HG03103 (cell line): ENCODE results near the gene AGPAT1.

Source experiments
- ATAC-seq: cut with Tn5 transposase; IDR thresholded peaks from one replicate; pipeline ENCODE4 v1.9.1; 2021; ENCODE audit warnings: low read depth; ENCODE audit not compliant: unreplicated experiment

The AGPAT1 gene

GRCh38 chr6:32127409-32127716 is 48.5 kb downstream of the AGPAT1 start:
- ATAC-seq, result no peak

DNA sequence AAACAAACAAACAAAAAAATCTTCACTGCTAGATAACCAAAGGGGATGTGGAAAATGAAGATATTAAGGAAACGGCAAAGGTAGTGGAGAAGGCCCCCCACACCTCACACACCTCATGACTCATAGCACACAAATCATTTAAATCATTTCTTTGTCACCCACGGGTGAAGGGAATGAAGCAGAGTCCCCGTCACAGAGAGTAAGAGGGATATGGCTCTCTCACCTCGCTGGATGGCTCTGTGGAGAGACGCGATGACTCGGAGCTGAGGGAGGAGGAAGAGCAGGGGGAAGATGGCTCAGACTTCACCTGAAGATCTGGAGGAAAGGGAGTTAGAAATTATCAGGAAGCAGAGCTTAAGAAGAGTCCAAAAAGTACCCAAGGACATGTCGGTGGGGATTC is 49.0 kb downstream of the AGPAT1 start:
- ATAC-seq, result no peak

DNA sequence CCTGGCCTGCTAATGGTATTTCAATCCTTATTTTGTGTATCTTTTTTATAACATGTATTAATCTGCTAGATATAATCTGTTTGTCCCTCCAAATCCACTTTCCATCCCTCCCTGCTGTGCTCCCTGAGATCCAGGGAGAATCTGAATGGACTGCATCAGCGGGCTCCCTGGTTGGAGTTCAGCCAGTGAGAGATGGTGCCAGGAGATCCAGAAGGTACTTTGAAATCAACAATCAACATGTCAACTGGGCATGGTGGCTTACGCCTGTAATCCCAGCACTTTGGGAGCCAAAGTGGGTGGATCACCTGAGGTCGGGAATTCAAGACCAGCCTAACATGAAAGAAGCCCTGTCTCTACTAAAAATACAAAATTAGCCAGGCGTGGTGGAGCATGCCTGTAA is 52.2 kb downstream of the AGPAT1 start:
- no peak for ATAC-seq

DNA sequence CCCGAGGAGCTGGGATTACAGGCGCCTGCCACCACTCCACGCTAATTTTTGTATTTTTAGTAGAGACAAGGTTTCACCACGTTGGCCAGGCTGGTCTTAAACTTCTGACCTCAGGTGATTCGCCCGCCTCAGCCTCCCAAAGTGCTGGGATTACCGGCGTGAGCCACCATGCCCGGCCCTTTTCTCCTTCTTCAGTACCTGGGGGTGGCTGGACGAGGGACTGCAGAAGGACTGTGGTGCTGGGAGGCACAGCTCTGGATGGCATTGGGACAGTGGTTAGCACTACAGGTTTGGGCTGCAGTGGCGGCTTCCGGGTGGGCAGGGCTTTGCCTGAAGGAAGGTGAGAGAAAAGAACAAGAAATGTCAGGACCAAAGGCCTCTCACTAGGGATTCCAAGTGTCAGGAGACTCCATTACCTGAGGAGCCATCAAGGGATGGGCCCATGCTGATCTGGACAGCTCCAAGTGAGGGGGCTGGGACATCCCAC is 55.3 kb downstream of the AGPAT1 start:
- ATAC-seq, result no peak

DNA sequence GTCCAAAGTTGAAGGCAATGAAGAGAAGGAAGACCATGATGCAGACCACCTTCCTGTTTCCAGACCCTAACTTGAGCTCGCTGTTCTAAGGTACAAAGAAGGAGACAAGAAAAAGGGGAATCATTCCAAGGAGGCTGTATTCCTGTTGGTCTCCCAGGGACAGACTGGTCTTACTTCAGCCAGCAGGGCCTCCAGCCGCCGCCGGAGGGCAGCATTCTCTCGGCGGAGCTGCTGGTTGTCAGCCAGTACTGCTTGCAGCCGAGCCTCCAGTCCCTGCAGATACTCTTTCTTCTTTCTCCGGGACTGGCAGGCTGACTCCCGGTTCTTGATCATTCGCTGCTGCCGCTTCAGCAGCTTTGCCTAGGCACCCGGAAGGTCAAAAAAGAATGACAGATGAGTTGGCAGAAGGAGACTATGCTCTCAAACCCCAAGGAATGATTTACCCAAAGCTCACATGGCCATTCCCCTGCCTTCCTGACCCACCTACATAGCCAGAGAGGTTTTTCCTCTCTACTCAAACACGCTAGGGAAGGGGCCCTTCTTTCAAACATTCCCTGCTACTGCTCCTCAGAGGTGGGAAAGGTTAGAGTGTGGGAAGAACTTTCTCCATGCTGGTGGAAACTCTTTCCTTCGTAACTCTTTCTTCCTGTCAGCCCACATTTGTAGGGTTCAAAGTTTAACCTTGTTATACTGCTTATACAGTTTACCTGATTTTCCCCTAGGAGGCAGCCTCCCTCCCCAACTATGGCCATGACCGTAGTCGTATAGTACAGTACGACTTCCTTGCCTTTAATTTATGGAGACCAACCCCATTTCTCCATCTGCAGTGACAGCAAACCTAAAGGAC is 56.9 kb downstream of the AGPAT1 start:
- no peak for ATAC-seq
